Activated CD4-positive, CD25-positive, alpha-beta regulatory T cell treated with anti-CD3 and anti-CD28 coated beads, Interleukin-2, amount 50 U/mL, for 24 hours (primary cell): ENCODE results near the gene SPTLC3.

Experiments used
- ATAC-seq, 2 donors: fragments of 150-1000 bp; cut with Tn5 transposase; one replicate each; pipeline ENCODE4 v1.10.0; 2021; ENCODE audit warnings: mild to moderate bottlenecking in 1 of 2, moderate library complexity in 1 of 2

Gene SPTLC3

DNA sequence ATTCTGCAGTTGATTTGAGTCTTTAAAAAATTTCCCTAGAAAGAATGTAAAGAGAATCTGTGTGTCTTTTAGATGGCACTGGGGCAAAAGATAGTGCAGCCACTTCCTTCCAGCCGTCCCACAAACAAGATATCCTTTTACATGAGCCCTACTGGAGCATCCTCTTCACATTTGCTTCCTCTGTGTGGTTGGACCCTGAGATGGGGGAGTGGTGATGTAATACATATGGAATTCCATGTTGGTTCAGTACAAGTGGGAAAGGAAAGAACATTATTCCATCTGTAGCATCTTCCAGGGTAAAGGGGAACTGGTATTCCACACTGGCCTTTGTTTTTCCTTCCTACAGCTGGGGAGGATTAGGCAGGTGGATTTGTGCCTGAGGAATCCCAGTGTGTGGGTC lies 133.4 kb downstream of the SPTLC3 start:
- no peak for ATAC-seq

DNA sequence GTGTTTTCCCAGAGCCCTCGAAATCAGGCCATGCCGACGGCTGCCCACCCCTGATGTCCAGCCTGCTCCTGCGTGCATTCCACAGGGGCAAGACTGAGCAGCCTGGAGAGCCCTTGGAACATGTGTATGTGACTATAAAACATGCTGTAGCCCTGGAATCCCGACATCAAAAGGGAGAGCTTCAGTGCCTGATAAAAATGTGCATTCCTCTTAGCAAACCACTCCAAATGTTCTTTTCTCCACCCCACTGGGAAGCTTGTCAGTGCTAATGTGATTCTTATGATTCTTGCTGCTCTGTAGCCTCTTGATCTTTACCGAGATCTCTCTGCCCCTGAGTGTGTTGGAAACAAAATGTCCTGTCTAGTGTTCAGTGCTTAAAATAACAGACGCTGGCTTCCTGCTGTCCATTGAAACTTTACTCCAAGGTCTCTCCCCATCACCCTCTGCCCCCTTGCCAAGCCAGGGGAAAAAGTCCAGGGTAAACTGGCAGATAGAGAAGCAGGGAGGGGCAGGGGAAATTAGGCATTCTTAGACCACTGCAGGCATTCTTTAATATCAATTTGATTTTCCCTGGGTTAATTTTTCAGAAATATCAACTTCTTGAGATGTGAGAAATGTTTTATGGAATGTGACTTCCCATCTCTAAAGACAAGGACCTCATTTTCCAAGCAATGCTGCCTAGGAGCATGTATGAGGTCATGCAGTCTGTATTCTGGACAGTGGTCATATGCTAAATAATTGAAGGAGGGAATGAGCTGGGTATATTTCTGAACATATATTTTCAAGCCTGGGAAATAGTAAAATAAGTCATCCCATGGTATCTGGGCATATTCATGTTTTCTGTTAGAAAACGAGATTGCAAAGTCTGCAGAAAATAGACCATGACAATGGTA lies 138.5 kb downstream of the SPTLC3 start:
- no peak for ATAC-seq

DNA sequence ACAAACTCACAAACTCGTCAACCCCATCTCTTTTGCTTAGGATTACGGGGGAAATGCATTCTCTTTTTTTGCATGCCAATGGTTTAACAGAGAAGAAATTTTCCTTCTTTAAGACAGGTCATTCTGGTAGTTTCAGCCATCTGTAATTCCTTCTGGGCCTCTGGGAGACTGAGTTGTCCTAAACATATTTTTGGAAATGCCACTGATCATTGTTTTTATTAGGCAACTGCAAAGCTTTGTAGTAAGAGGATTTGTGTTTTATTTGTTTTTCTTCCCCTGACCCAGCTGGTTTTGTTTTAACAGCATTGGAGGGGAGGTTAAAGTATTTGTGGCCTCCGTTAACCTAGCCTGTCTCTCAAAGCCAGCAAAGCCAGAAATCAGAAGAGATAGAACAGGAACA lies 139.2 kb downstream of the SPTLC3 start:
- ATAC-seq: no peak

GRCh38 chr20:13148402-13148801 lies 139.6 kb downstream of the SPTLC3 start:
- no peak for ATAC-seq

GRCh38 chr20:13148961-13149360 lies 140.2 kb downstream of the SPTLC3 start:
- ATAC-seq: no peak

DNA sequence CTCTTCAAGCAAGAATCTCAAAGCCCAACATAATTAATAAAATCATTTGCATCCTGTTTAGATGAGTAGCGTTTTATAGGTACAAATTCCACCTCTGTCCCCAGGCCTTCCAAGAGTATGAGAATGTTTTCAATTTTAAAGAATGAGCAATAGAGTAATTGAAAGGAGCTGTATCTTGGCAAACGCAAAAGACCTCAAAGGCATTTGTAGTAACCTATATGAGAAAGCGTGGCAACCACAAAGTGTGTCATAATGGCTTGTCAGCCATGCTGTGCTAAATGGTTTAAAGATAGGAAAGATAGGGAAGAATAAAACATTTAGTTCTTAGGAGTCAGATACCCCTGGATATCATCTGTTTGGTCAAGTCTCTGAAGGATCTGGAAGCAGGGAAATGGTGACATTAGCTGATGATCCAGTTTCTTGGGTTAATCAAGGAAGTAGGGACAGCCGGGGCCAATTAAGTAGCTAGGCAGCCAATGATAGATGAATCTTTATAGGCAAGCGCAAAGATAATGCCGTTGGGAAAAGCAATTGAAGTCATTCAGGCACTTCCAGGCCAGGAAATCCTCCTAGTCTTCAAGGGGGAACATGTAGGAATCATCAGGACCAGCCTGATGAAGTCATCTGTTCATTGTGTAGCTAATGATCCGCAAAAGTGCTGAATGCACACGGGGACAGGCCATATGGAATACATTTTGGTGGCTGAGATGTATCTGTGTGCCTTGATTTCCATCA lies 140.8 kb downstream of the SPTLC3 start:
- no peak for ATAC-seq

GRCh38 chr20:13158369-13158768 lies 149.6 kb downstream of the SPTLC3 start:
- ATAC-seq: no peak

GRCh38 chr20:13159889-13160288 lies 151.1 kb downstream of the SPTLC3 start:
- ATAC-seq: no peak

- ATAC-seq: no peak
Measured at GRCh38 chr20:13165203-13165602, 156.4 kb downstream of the SPTLC3 start.

DNA sequence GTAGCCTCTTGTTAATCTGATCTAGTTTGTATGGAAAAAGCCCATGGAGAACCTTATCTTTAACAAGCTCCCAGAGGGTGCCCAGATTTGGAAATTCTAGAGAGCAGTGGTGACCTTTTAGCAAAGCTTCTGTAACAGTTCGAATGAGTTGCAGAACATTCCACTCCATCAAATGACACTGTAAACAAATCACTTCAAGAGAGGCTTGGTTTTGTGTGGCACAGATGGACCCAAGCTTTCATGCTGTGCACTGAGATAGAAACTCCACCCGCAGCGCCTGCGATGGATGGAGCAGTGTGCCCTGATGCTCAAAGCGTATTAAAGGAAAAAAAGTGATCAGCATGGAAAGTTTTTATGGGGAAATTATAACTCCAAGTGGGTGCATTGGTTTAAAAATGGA lies 157.2 kb downstream of the SPTLC3 start:
- ATAC-seq: no peak

GRCh38 chr20:13166437-13166836 lies 157.7 kb downstream of the SPTLC3 start:
- no peak for ATAC-seq

GRCh38 chr20:13169086-13169485 lies 160.3 kb downstream of the SPTLC3 start:
- no peak for ATAC-seq

DNA sequence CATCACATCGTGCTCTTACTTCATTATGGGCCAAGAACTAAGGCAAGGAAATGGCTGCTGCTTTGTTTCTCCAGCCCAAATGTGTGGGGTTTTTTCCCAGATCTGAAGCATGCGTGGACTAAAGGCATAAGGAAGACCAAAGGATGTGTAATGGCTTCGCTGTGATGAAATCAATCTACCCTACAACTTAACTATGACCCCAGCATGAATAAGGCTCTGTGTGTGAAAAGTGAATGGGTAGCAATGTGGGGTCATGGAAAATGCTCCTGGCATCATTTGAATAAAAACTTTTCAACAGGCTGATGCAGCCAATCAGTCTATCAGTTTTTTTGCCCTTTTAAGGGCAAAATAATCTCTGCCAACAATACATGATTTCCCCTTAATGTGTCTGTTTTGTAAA lies 162.0 kb downstream of the SPTLC3 start:
- ATAC-seq: no peak

- no peak for ATAC-seq
Measured at GRCh38 chr20:13173201-13173600, 164.4 kb downstream of the SPTLC3 start.

- no peak for ATAC-seq
Measured at GRCh38 chr20:13174402-13174801, 165.6 kb downstream of the SPTLC3 start.

DNA sequence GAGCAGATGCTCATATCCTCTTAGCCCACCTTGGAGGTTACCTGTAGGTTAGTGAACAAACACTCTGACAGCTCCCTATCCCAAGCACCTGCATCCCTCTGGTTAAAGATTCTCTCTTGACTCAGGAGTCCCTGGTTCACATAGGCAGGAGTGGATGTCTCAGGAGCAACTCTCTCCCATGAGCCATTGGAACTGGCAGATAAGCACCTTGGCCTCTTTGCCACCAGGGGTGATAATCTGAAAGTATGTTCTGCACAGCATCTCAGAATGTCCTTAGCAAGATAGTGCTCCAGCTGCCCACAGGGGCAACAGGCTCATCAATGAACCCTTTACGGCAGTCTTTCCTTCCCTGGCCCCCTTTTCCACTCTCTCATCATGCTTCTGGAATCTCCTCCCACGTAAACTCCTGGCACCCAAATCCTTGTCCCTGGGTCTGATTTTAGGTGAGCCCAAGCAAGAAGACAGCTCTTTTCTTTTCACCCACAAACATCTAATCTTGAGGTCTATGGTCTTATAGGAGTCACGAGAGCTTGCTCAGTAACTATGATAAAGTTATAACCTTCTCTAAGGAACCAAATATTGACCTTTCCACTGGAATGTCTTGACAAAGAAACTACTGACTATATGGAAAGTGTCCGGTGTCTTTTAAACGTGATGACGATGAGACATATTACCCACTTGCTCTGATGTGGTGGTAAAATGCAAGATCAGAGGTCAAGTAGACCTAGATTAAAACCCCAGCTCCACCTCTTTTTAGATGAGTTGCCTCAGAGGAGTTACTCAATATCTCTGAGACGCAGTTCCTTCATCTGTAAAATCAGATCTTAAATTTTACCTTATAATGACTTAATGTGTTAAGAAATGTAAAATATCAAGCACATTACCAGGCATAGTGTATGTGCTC lies 172.5 kb downstream of the SPTLC3 start:
- no peak for ATAC-seq

DNA sequence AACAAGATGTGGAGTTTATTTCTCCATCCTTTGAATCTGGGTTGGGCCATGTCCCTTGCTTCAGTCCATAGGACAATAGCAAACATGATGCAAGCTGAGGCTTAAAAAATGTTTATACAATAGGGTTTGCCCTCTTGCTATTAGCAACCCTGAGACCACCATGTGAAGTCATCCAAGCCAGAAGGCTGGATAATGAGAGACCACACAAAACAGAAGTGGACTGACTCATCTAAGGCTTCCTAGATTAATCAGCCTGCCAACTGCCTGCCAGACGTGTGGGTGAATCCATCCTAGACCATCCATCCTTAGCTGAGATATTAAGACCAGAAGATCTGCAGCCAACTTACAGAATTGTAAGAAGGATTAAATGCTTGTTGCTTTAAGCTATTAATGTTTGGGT lies 174.2 kb downstream of the SPTLC3 start:
- no peak for ATAC-seq

DNA sequence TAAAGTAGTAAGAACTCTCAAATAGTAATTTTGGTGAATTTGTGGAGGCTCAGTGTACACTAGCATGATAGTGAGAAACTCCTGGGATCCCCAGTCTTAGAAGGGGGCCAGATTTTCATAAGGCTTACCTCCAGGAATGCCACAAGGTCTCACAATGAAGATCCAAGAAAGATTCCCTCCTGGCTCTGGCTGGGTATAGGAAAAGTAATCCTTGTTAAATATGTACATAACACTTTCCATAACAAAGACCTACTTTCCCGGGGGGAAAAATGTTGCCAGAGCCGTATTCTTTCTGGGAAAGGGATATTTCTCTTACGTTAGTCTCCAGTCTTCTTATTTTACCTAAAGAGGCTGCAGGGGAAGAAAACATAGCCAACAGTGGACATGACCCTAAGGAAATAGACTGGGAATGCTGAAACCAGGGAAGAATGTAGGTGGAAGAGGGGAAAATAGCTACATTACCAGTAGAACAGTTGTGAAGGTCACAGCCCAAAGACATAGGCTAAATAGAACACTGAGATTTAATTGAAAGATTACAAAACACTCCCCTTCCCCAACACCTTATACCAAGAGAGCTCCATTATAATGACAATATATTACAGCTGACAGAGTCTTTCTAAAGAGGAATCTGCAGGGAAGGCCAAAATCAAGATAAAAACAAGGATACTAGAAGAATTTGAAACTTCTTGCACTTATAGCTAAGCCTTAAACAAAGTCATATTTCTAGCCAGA lies 177.4 kb downstream of the SPTLC3 start:
- no peak for ATAC-seq

DNA sequence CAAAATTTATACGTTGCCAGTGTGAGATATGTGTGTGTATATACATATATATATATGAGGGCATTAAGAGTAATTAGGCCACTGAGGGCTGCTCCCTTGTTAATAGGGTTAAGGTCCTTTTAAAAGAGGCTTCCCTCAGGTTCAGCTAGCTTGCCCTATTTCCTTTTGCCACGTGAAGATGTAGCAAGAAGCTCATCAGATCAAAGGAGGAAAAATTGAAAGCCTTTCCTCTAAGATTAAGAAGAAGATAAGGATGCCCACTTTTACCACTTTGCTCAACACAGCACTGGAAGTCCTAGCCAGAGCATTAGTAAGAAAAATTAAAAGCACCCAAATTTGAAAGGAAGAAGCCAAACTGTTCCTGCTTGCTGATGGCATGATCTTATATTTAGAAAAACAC lies 179.1 kb downstream of the SPTLC3 start:
- ATAC-seq: no peak

GRCh38 chr20:13199279-13199678 lies 190.5 kb downstream of the SPTLC3 start:
- ATAC-seq: no peak

DNA sequence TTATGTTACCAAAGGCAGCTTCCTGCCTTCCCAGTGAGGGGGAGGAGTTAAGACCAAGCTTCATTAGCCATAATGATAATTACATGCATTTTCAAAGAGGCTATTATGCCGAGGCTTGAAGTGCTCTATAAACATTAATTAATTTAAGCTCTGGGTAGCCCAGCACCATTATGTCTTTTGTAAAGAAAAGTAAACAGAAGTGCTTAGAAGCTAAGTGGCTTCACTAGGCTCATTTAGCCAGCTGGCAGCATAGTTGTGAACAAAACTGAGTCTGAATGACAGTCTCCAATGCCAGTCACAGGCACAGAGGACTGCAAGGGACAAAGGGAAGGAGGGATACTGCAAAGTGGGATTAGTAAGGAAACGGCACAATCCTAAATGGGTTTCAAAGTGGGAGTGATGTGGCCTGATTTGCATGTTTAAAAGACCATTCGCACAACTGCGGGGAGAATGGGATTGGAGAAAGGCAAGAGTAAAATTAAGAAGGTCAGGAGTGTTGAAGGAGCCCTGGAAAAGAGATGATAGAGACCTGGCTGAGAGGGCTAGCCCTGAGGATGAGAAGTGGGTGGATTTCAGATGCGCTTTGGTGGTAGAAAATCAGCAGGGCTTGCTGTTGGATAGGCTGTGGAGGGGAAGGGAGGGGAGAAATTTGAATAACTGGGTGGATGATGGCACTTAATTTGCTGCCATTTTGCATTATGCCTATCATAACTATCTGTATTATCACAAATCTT lies 192.2 kb downstream of the SPTLC3 start:
- no peak for ATAC-seq

DNA sequence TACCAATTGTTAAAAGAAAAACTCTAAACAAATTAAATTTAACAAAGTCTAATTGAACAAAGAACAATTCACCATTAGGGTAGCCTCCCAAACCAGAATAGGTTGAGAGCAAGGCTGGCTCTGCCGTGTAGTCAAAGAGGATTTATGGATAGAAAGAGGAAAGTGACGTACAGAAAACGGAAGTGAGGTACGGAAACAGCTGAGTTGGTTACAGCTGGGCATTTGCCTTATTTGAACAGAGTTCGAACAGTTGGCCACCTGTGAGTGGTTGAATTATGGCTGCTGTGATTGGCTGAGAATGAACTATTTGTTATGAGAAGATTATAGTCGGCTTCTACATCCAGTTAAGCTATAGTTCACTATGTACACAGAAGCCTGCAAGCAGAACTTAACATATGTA lies 193.8 kb downstream of the SPTLC3 start:
- ATAC-seq: no peak
